Smooth muscle cell (in vitro differentiated cells): ENCODE data around the gene MRPS12. TPM values are rescaled to one million over a fixed set of nuclear protein-coding genes. Genes with fewer than 3 reads are reported as not detected.

ENCODE experiments used
- DNase-seq: peaks from one replicate; lab custom pipeline; 2025; ENCODE audit not compliant: unreplicated experiment; lab: John Stamatoyannopoulos, UW
- H2AFZ ChIP-seq: fragments of 200-600 bp; sonication (generic); 2 replicates; pipeline ENCODE4 v1.6.0; 2016; ENCODE audit warnings: antibody characterized with exemption, low read depth, mild to moderate bottlenecking
- H3F3A ChIP-seq: fragments of 200-600 bp; sonication (generic); 2 replicates; pipeline ENCODE4 v1.6.0; 2017; ENCODE audit warnings: antibody characterized with exemption, low read depth
- H3K27ac ChIP-seq: fragments of 200-600 bp; sonication (generic); 2 replicates; pipeline ENCODE4 v1.5.1; 2016; ENCODE audit warnings: low read depth, mild to moderate bottlenecking
- H3K27me3 ChIP-seq: fragments of 200-600 bp; sonication (generic); 2 replicates; pipeline ENCODE4 v1.6.1; 2016; ENCODE audit warnings: low read depth, mild to moderate bottlenecking
- H3K36me3 ChIP-seq: fragments of 200-600 bp; sonication (generic); 2 replicates; pipeline ENCODE4 v1.5.1; 2016; ENCODE audit warnings: low read depth
- H3K4me1 ChIP-seq: fragments of 200-600 bp; sonication (generic); 2 replicates; pipeline ENCODE4 v1.5.1; 2016; ENCODE audit warnings: low read depth
- H3K4me2 ChIP-seq: fragments of 200-600 bp; sonication (generic); 2 replicates; pipeline ENCODE4 v1.6.0; 2016; ENCODE audit warnings: mild to moderate bottlenecking
- H3K4me3 ChIP-seq: fragments of 200-600 bp; sonication (generic); 2 replicates; pipeline ENCODE4 v1.5.1; 2016; ENCODE audit warnings: mild to moderate bottlenecking
- H3K79me2 ChIP-seq: fragments of 200-600 bp; sonication (generic); 2 replicates; pipeline ENCODE4 v1.6.0; 2016; ENCODE audit warnings: low read depth, mild to moderate bottlenecking
- H3K9ac ChIP-seq: fragments of 200-600 bp; sonication (generic); 2 replicates; pipeline ENCODE4 v1.6.0; 2016; ENCODE audit warnings: low read depth
- H3K9me3 ChIP-seq: fragments of 200-600 bp; sonication (generic); replicated peaks from 2 replicates; pipeline ENCODE4 v1.5.1; 2016; ENCODE audit warnings: low read depth
- H4K20me1 ChIP-seq: fragments of 200-600 bp; sonication (generic); 2 replicates; pipeline ENCODE4 v1.6.0; 2016; ENCODE audit warnings: low read depth
- WGBS: methylation state at CpG from one replicate; pipeline ENCODE4 v1.1.7; 2016; ENCODE audit warnings: low lambda C conversion rate; 5-methylcytosine and 5-hydroxymethylcytosine counted together
- polyA plus RNA-seq: library from polyadenylated mRNA; unstranded; fragments of >200 nt; fragmentation: Nextera tagmentation; extraction: Ambion mirVana; gene quantifications from 2 replicates; pipeline ENCODE4 v1.2.1, GENCODE V29; 2016
- total RNA-seq: library from RNA; depleted of rRNA; stranded (reverse); fragments of >200 nt; gene quantifications from 2 replicates; pipeline ENCODE4 v1.2.3, GENCODE V29; 2014
- TF ChIP-seq, protein P1 (sequence below): fragments of 200-600 bp; sonication (generic); IDR thresholded peaks from 2 replicates; pipeline ENCODE4 v1.5.1; 2017; ENCODE audit warnings: borderline replicate concordance, mild to moderate bottlenecking, antibody characterized with exemption; ENCODE audit not compliant: insufficient read depth, poor library complexity, severe bottlenecking

The MRPS12 gene
- total and polyA plus RNA-seq, 2 experiments from 2014 or later: 25.7 to 55.2 TPM

DNA sequence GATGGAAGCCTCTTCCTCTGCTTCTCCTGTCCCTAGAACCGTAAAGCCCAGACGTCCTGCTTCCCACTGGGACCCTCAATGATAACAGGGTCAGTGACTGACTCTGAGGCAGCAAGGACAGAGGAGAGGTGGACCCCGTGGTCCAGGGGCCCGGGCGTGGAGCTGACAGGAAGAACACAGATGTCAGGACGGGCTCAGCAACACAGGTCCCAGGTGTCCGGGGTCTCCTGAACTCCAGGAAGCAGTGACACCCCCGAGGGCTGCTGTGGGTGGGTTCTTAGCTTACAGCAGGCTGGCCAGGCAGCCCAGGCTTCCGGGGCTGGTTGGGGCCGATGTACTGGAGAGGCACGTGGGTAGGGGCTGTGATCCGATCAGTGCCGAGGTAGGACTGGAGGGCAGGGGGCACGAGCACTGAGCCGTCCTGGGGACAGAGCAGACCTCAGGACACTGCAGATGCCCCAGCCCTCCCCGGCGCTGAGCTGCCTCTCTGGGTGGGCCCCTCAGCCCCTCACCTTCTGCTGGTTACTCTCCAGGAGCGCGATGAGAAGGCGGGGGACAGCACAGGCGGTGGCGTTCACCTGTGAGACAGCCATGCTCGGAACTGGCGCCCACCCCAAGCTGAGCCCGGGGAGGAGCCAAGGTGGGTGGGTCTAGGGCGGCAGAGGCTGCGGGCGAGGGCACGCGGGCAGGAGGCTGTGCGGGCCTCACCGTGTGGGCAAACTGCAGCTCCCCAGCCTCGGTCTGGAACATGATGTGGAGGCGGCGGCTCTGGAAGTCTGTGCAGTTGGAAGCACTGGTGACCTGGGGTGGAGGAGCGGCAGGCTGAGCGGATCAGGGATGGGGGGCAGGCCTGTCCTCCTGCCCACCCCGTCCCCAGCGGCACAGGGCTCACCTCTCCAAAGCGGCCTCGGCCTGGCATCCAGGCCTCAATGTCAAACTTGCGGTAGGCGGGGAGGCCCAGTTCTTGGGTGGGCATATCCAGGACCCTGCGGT lies 15.1 kb upstream of the MRPS12 start:
- no peaks in the 10 kb centered on the region for H3K36me3 ChIP-seq
- no peaks in the 10 kb centered on the region for H3F3A ChIP-seq
- TF ChIP-seq, protein P1, sequence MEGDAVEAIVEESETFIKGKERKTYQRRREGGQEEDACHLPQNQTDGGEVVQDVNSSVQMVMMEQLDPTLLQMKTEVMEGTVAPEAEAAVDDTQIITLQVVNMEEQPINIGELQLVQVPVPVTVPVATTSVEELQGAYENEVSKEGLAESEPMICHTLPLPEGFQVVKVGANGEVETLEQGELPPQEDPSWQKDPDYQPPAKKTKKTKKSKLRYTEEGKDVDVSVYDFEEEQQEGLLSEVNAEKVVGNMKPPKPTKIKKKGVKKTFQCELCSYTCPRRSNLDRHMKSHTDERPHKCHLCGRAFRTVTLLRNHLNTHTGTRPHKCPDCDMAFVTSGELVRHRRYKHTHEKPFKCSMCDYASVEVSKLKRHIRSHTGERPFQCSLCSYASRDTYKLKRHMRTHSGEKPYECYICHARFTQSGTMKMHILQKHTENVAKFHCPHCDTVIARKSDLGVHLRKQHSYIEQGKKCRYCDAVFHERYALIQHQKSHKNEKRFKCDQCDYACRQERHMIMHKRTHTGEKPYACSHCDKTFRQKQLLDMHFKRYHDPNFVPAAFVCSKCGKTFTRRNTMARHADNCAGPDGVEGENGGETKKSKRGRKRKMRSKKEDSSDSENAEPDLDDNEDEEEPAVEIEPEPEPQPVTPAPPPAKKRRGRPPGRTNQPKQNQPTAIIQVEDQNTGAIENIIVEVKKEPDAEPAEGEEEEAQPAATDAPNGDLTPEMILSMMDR: no peak
- H3K4me2 ChIP-seq: no peak overlapping the region
- no peaks in the 10 kb centered on the region for H4K20me1 ChIP-seq
- H3K27me3 ChIP-seq: no peaks in the 10 kb centered on the region
- no peaks in the 10 kb centered on the region for H3K9me3 ChIP-seq
- H3K9ac ChIP-seq: no peak overlapping the region
- H3K4me3 ChIP-seq: no peak overlapping the region
- no peak for DNase-seq
- H3K79me2 ChIP-seq: no peaks in the 10 kb centered on the region
- H2AFZ ChIP-seq: no peak overlapping the region
- H3K27ac ChIP-seq: no peak overlapping the region
- no peaks in the 10 kb centered on the region for H3K4me1 ChIP-seq
- 94% methylated on average over 44 of the region's 44 CpGs for WGBS

DNA sequence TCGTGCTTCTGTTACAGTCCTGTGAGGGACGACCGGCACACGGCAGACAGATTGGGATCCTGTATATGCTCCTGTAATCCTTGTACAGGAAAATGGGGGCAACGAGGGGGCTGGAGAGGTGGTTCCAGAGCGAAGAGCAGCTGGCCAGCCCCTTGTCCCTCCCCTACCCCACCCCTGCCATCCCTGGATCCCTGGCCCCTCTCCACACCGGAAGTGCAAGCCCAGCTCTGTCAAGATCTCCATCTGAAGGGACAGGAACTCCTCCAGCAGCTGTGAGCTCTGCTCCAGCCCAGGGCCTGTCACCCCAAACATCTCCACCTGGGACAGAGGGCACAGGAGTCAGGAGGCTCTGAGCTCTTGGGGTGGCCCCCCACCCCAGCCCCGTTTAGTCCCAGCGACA lies 13.2 kb upstream of the MRPS12 start:
- Histone ChIP-seq H3K4me3 (no peak overlapping the region), H3K79me2 (no peaks in the 10 kb centered on the region), H3K9ac (no peak overlapping the region), H3K27me3 (no peaks in the 10 kb centered on the region), H3K4me1 (no peaks in the 10 kb centered on the region), H4K20me1 (no peaks in the 10 kb centered on the region), H3K4me2 (no peak overlapping the region), H3F3A (no peaks in the 10 kb centered on the region), H3K36me3 (no peaks in the 10 kb centered on the region), H2AFZ (no peak overlapping the region), H3K27ac (no peak overlapping the region), H3K9me3 (no peaks in the 10 kb centered on the region)
- TF ChIP-seq, protein P1: no peak
- DNase-seq: no peak
- WGBS: 96% methylated on average over 9 of the region's 9 CpGs

DNA sequence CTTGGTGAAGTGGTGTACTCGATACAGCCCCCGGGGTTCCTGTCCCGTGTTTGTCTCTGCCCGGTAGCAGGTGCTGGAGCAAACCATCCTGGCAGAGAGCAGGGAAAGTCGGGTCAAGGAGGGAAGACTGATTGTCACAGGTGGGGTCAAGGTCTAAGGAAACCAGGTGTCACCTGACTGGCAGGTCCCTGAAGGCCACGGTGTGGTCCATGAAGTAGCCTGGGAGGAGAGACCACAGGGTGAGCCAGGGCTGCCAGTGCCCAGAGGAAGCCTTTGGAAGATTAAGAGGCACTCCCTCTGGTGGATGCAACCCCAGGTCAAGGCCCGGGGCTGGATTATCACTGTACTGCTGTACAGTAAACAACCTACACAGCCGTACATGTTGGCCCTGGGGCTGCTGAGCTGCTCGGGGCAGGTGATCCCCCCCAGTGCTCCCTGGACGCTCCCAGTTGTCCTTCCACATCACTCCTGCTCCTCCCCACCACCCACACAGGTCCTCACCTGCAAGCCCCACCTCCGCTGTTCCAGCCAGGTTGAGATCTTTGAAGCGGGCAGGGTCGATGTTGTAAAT lies 12.7 kb upstream of the MRPS12 start:
- Histone ChIP-seq H3K79me2 (no peaks in the 10 kb centered on the region), H3K9ac (no peak overlapping the region), H4K20me1 (no peaks in the 10 kb centered on the region), H3K4me1 (no peaks in the 10 kb centered on the region), H3K4me3 (no peak overlapping the region), H3K36me3 (no peaks in the 10 kb centered on the region), H3K27ac (no peak overlapping the region), H3K27me3 (no peaks in the 10 kb centered on the region), H3F3A (no peaks in the 10 kb centered on the region), H2AFZ (no peak overlapping the region), H3K4me2 (no peak overlapping the region), H3K9me3 (no peaks in the 10 kb centered on the region)
- TF ChIP-seq, protein P1: no peak
- 90% methylated on average over 13 of the region's 13 CpGs for WGBS
- DNase-seq: no peak
